Tibial nerve (tissue), 3 donors: ENCODE results near the gene PHRF1.

Source experiments
- CTCF ChIP-seq, 5 experiments: fragments of 200-600 bp in 3 of 5; fragments of 450-650 bp in 2 of 5; sonication (generic) in 3 of 5; IDR thresholded peaks; one replicate each; pipeline ENCODE4 v1.5.1; 2016 to 2019; ENCODE audit warnings: antibody characterized with exemption in 5 of 5, mild to moderate bottlenecking in 3 of 5, moderate library complexity in 2 of 5
- POLR2A ChIP-seq, 2 donors: fragments of 450-650 bp; IDR thresholded peaks; one replicate each; pipeline ENCODE4 v1.6.1; 2017; ENCODE audit warnings: antibody characterized with exemption in 2 of 2, mild to moderate bottlenecking in 2 of 2, moderate library complexity in 2 of 2

DNA sequence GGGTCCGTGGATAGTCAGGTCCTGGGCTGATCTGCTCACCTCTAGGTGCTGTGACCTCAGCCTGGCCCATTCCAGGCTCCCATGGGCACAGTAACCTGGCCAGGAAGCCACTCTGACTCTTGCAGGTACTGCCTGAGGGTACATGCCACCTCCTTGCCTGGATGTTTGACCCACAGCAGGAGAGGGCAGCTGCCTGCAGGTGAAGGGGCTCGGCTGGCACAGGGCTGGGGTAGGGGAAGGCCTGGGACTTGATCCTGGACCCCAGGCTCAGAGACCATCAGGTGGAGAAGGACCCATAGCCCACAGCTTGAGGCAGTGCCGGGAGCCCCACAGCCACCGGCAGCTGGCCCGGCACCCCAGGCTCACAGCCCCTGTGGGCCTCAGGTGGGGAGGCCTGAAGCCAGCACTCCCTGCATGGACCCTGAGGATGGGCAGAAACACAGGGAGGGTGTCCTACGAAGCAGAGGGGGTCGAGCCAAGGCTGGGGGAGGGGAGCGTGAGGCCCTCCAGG lies 36.2 kb upstream of the PHRF1 start:
- TF ChIP-seq CTCF (IDR thresholded peaks at IDR 0.05) (no peak), POLR2A (IDR thresholded peaks at IDR 0.05) (no peak)
